Colonic mucosa (tissue), 4 donors: ENCODE measurements around the gene PLD1. TPM values are rescaled to one million over a fixed set of nuclear protein-coding genes. Genes with fewer than 3 reads are reported as not detected.
"Not testable (repeated sequence)": the region's sequence is repeated elsewhere in the genome, so short reads cannot be mapped to it uniquely, and the experiment has no call there.

Experiments used
- DNase-seq: peaks from one replicate; pipeline ENCODE4 v3.0.0-alpha.2; 2020
- H3K27ac ChIP-seq: fragments of 200-600 bp; one replicate; pipeline ENCODE4 v1.8.0; 2021
- H3K27me3 ChIP-seq: fragments of 200-600 bp; one replicate; pipeline ENCODE4 v1.8.0; 2021
- H3K36me3 ChIP-seq: fragments of 200-600 bp; one replicate; pipeline ENCODE4 v1.8.0; 2021
- H3K4me1 ChIP-seq: fragments of 200-600 bp; one replicate; pipeline ENCODE4 v1.8.0; 2021; ENCODE audit warnings: mild to moderate bottlenecking
- H3K4me3 ChIP-seq: fragments of 200-600 bp; one replicate; pipeline ENCODE4 v1.8.0; 2021
- H3K9ac ChIP-seq, 2 donors: one replicate each; pipeline ENCODE4 v1.7.0; 2013; ENCODE audit warnings: control low read depth in 2 of 2, low read depth in 2 of 2, low read length in 2 of 2
- H3K9me3 ChIP-seq: fragments of 200-600 bp; one replicate; pipeline ENCODE4 v1.8.0; 2021
- CTCF ChIP-seq: fragments of 200-600 bp; IDR thresholded peaks from one replicate; pipeline ENCODE4 v1.8.0; 2022; ENCODE audit warnings: antibody characterized with exemption, mild to moderate bottlenecking
- intact Hi-C: fragments of 100-400 bp; cut with DNase I; formaldehyde crosslinking; loops from one replicate; pipeline ENCODE4 v1.14.1; 2022
- total RNA-seq, 2 donors: library from RNA; stranded (reverse); fragmentation: NEBNext Ultra II Directional in 1 of 2; extraction: Animal tissue kit (Norgen Biotek cat#: 25700) in 1 of 2; gene quantifications; one replicate each; pipeline ENCODE4 v1.2.1, GENCODE V29; 2021
- donor health status: healthy.
- donor health status: DM: no; HTN: no; CAD: no.
- donor health status: DM: no; HTN: no; CAD: no.

Gene PLD1
- 10 to 100 TPM; 49.6 to 81.3 TPM for total RNA-seq

- intact Hi-C loops, result no loop called here
- Histone ChIP-seq H3K27ac (peak within 1 kb of the TSS; percentile 96), H3K27me3 (no peaks in the 10 kb centered on the region), H3K4me3 (peak within 1 kb of the TSS; percentile 69), H3K36me3 (no peaks in the 10 kb centered on the region), H3K9ac (peak within 1 kb of the TSS; percentile 72 to 92), H3K9me3 (no peaks in the 10 kb centered on the region), H3K4me1 (peaks cover 4% of the 10 kb centered on the region)
- peak; percentile 92 for DNase-seq
- TF ChIP-seq CTCF, result no peak
Measured at GRCh38 chr3:171809861-171810628, at the start of gene PLD1. Gene PLD1 (minus strand): TSS chr3:171810483. CDS start chr3:171738051, 72,432 bp downstream.

- H3K27ac ChIP-seq, intact Hi-C loops, H3K36me3 ChIP-seq: not testable (repeated sequence)
Measured at GRCh38 chr3:171858770-171859169, 48.5 kb upstream of the PLD1 start.

GRCh38 chr3:171854649-171855305 is 44.5 kb upstream of the PLD1 start:
- H3K9ac ChIP-seq, result no peak overlapping the region
- TF ChIP-seq CTCF, result no peak
- no peaks in the 10 kb centered on the region for H3K9me3 ChIP-seq
- DNase-seq, result no peak
- no peaks in the 10 kb centered on the region for H3K27me3 ChIP-seq
- H3K36me3 ChIP-seq, result no peaks in the 10 kb centered on the region
- no peak overlapping the region for H3K27ac ChIP-seq
- no peak overlapping the region for H3K4me3 ChIP-seq
- no peaks in the 10 kb centered on the region for H3K4me1 ChIP-seq
- intact Hi-C loops, result no loop called here

More at GRCh38 chr3:171858770-171859169, 48.5 kb upstream of the PLD1 start:
- not testable (repeated sequence) for DNase-seq, H3K9ac ChIP-seq, H3K4me3 ChIP-seq, H3K4me1 ChIP-seq, H3K27me3 ChIP-seq, H3K9me3 ChIP-seq

- intact Hi-C loops, result no loop called here
- H3K9ac ChIP-seq, result no peak overlapping the region
- no peaks in the 10 kb centered on the region for H3K36me3 ChIP-seq
- no peaks in the 10 kb centered on the region for H3K9me3 ChIP-seq
- TF ChIP-seq CTCF, result no peak
- H3K4me1 ChIP-seq, result no peaks in the 10 kb centered on the region
- no peak for DNase-seq
- H3K27me3 ChIP-seq, result no peaks in the 10 kb centered on the region
- no peak overlapping the region for H3K27ac ChIP-seq
- H3K4me3 ChIP-seq, result no peak overlapping the region
Measured at GRCh38 chr3:171851660-171852058, 41.4 kb upstream of the PLD1 start.

- no peaks in the 10 kb centered on the region for H3K27me3 ChIP-seq
- no peaks in the 10 kb centered on the region for H3K36me3 ChIP-seq
- no peak overlapping the region for H3K27ac ChIP-seq
- DNase-seq, result no peak
- H3K4me3 ChIP-seq, result no peak overlapping the region
- intact Hi-C loops, result no loop called here
- TF ChIP-seq CTCF, result no peak
- H3K9me3 ChIP-seq, result no peaks in the 10 kb centered on the region
- H3K9ac ChIP-seq, result no peak overlapping the region
- H3K4me1 ChIP-seq, result no peaks in the 10 kb centered on the region
Measured at GRCh38 chr3:171850960-171851659, 40.8 kb upstream of the PLD1 start.
